H9 (cell line): Measurements from ENCODE around the gene CHMP1A. TPM values are rescaled to one million over a fixed set of nuclear protein-coding genes. Genes with fewer than 3 reads are reported as not detected.

ENCODE experiments used
- DNase-seq: peaks from one replicate; pipeline ENCODE4 v3.0.0-alpha.2; 2017
- H2AFZ ChIP-seq: one replicate; pipeline ENCODE4 v1.6.1; 2013; ENCODE audit warnings: mild to moderate bottlenecking, low read length, control low read depth, moderate library complexity
- H2AK5ac ChIP-seq: 2 replicates; pipeline ENCODE4 v1.6.1; 2013; ENCODE audit warnings: low read length, control low read depth, mixed read lengths; ENCODE audit not compliant: insufficient read length
- H2BK120ac ChIP-seq: one replicate; pipeline ENCODE4 v1.6.1; 2013; ENCODE audit warnings: low read depth, mild to moderate bottlenecking, low read length, control low read depth, inconsistent platforms; ENCODE audit not compliant: poor library complexity, severe bottlenecking
- H2BK12ac ChIP-seq: 2 replicates; pipeline ENCODE4 v1.6.1; 2013; ENCODE audit warnings: low read length, control low read depth, mixed read lengths, low read depth; ENCODE audit not compliant: insufficient read length
- H2BK15ac ChIP-seq: 2 replicates; pipeline ENCODE4 v1.6.1; 2013; ENCODE audit warnings: low read depth, low read length, control low read depth
- H2BK20ac ChIP-seq: one replicate; pipeline ENCODE4 v1.6.1; 2013; ENCODE audit warnings: low read depth, mild to moderate bottlenecking, low read length, control low read depth, inconsistent platforms; ENCODE audit not compliant: poor library complexity, severe bottlenecking
- H2BK5ac ChIP-seq: 2 replicates; pipeline ENCODE4 v1.6.1; 2013; ENCODE audit warnings: low read length, control low read depth, mixed read lengths; ENCODE audit not compliant: insufficient read length
- H3K14ac ChIP-seq: 2 replicates; pipeline ENCODE4 v1.6.1; 2013; ENCODE audit warnings: low read length, control low read depth; ENCODE audit not compliant: insufficient read depth
- H3K18ac ChIP-seq: 2 replicates; pipeline ENCODE4 v1.6.1; 2013; ENCODE audit warnings: low read depth, mild to moderate bottlenecking, mixed read lengths, low read length, control low read depth; ENCODE audit not compliant: insufficient read length
- H3K23ac ChIP-seq: 2 replicates; pipeline ENCODE4 v1.6.1; 2013; ENCODE audit warnings: low read length, control low read depth, mixed read lengths, low read depth; ENCODE audit not compliant: insufficient read length
- H3K23me2 ChIP-seq: 2 replicates; pipeline ENCODE4 v1.6.1; 2013; ENCODE audit warnings: low read depth, mild to moderate bottlenecking, mixed read lengths, low read length, control low read depth; ENCODE audit not compliant: insufficient read length, poor library complexity, severe bottlenecking
- H3K27ac ChIP-seq: 2 replicates; pipeline ENCODE4 v1.5.1; 2013; ENCODE audit warnings: low read length, control low read depth, mixed read lengths, low read depth; ENCODE audit not compliant: insufficient read length
- H3K27me3 ChIP-seq: 2 replicates; pipeline ENCODE4 v1.6.1; 2013; ENCODE audit warnings: low read length, control low read depth, inconsistent platforms; ENCODE audit not compliant: insufficient read depth
- H3K4ac ChIP-seq: 2 replicates; pipeline ENCODE4 v1.6.1; 2013; ENCODE audit warnings: low read depth, mild to moderate bottlenecking, control low read depth, inconsistent platforms, low read length, moderate library complexity
- H3K4me1 ChIP-seq: 2 replicates; pipeline ENCODE4 v1.6.1; 2013; ENCODE audit warnings: low read length, control low read depth, inconsistent platforms; ENCODE audit not compliant: insufficient read depth
- H3K4me2 ChIP-seq: 2 replicates; pipeline ENCODE4 v1.6.1; 2013; ENCODE audit warnings: low read length, control low read depth, mixed read lengths; ENCODE audit not compliant: insufficient read length, insufficient read depth
- H3K56ac ChIP-seq: 2 replicates; pipeline ENCODE4 v1.6.1; 2013; ENCODE audit warnings: low read depth, mild to moderate bottlenecking, mixed read lengths, low read length, control low read depth; ENCODE audit not compliant: insufficient read length
- H3K79me1 ChIP-seq: 2 replicates; pipeline ENCODE4 v1.6.1; 2013; ENCODE audit warnings: low read depth, mild to moderate bottlenecking, moderate library complexity, low read length, control low read depth, inconsistent platforms; ENCODE audit not compliant: insufficient read depth, poor library complexity, severe bottlenecking
- H3K79me2 ChIP-seq: 2 replicates; pipeline ENCODE4 v1.6.1; 2013; ENCODE audit warnings: low read length, control low read depth, inconsistent platforms; ENCODE audit not compliant: insufficient read depth
- H3K9ac ChIP-seq: 2 replicates; pipeline ENCODE4 v1.6.1; 2013; ENCODE audit warnings: low read length, control low read depth, mixed read lengths; ENCODE audit not compliant: insufficient read length; ENCODE audit errors: extremely low read depth
- H3K9me3 ChIP-seq: one replicate; pipeline ENCODE4 v1.6.1; 2013; ENCODE audit warnings: low read depth, low read length, inconsistent platforms; ENCODE audit not compliant: control insufficient read depth
- H3T11ph ChIP-seq: one replicate; pipeline ENCODE4 v1.6.1; 2013; ENCODE audit warnings: mild to moderate bottlenecking, low read length, control low read depth, inconsistent platforms
- H4K20me1 ChIP-seq: one replicate; pipeline ENCODE4 v1.6.1; 2013; ENCODE audit not compliant: control insufficient read depth, insufficient read length, insufficient read depth
- H4K5ac ChIP-seq: 2 replicates; pipeline ENCODE4 v1.6.1; 2013; ENCODE audit warnings: low read depth, mild to moderate bottlenecking, mixed read lengths, low read length, control low read depth; ENCODE audit not compliant: insufficient read length
- H4K8ac ChIP-seq: replicated peaks from 2 replicates; pipeline ENCODE4 v1.6.1; 2013; ENCODE audit warnings: low read length, control low read depth, mixed read lengths, low read depth; ENCODE audit not compliant: insufficient read length
- H4K91ac ChIP-seq: 2 replicates; pipeline ENCODE4 v1.6.1; 2013; ENCODE audit warnings: low read depth, mild to moderate bottlenecking, moderate library complexity, mixed read lengths, low read length, control low read depth; ENCODE audit not compliant: insufficient read length
- H3K27ac Mint-ChIP-seq, 3 experiments: 2 replicates in 2 of 3; 3 replicates in 1 of 3; pipeline ENCODE4 v1.8.0; 2020 to 2021; ENCODE audit warnings: mixed read lengths in 3 of 3, mild to moderate bottlenecking in 1 of 3, moderate library complexity in 1 of 3
- H3K27me3 Mint-ChIP-seq: 2 replicates; pipeline ENCODE4 v1.8.0; 2021; ENCODE audit warnings: low read depth, mild to moderate bottlenecking, moderate library complexity, mixed read lengths
- H3K36me3 Mint-ChIP-seq, 3 experiments: 2 replicates in 2 of 3; 3 replicates in 1 of 3; pipeline ENCODE4 v1.8.0; 2020 to 2021; ENCODE audit warnings: low read depth in 3 of 3, mixed read lengths in 3 of 3; ENCODE audit not compliant: insufficient read depth in 1 of 3
- H3K4me1 Mint-ChIP-seq, 2 experiments: 2 replicates each; pipeline ENCODE4 v1.8.0; 2020; ENCODE audit warnings: mixed read lengths in 2 of 2
- H3K4me3 Mint-ChIP-seq, 2 experiments: 2 replicates in 1 of 2; 3 replicates in 1 of 2; pipeline ENCODE4 v1.8.0; 2020 to 2021; ENCODE audit warnings: mild to moderate bottlenecking in 2 of 2, mixed read lengths in 2 of 2, moderate library complexity in 1 of 2
- H3K9me3 Mint-ChIP-seq, 2 experiments: 2 replicates in 1 of 2; 3 replicates in 1 of 2; pipeline ENCODE4 v1.8.0; 2020; ENCODE audit warnings: mild to moderate bottlenecking in 2 of 2, mixed read lengths in 2 of 2, moderate library complexity in 1 of 2
- WGBS: extraction: QIAGEN DNeasy Blood & Tissue Kit; methylation state at CpG from one replicate; pipeline ENCODE4 v1.1.7; 2013; ENCODE audit warnings: missing lambda C conversion rate, low lambda C conversion rate, mixed read lengths; ENCODE audit not compliant: insufficient read length; ENCODE audit errors: extremely low coverage; 5-methylcytosine and 5-hydroxymethylcytosine counted together
- total RNA-seq: library from RNA; stranded (reverse); gene quantifications from 2 replicates; pipeline ENCODE4 v1.2.1, GENCODE V29; 2021
- TF ChIP-seq, protein P1 (sequence below): fragments of 200-600 bp; sonication (generic); conservative IDR thresholded peaks from 3 replicates; pipeline ENCODE4 v1.8.0; 2021; ENCODE audit warnings: antibody characterized with exemption, mild to moderate bottlenecking

The CHMP1A gene
- total RNA-seq, 1 experiment from 2014 or later = 89.6 TPM

DNA sequence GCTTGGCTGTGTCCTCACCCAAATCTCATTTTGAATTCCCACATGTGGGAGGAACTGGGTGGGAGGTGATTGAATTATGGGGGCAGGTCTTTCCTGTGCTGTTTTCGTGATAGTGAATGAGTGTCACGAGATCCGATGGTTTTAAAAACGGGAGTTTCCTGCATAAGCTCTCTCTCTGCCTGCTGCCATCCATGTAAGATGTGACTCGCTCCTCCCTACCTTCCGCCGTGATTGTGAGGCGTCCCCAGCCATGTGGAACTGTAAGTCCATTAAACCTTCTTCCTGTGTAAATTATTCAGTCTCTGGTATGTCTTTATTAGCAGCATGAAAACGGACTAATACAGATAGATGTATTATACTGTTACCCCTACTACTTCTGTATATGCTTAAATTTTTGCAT lies 3.7 kb upstream of the CHMP1A start:
- Mint-ChIP-seq H3K27me3 (peaks cover 3% of the 10 kb centered on the region), H3K4me3 (no peak overlapping the region), H3K36me3 (peaks cover 66 to 74% (median 67%) of the 10 kb centered on the region in 3 experiments), H3K4me1 (peaks cover 9 to 14% of the 10 kb centered on the region in 2 experiments), H3K27ac (no peak overlapping the region), H3K9me3 (peaks cover 21 to 29% of the 10 kb centered on the region in 2 experiments)
- no peak for DNase-seq
- peaks cover 3% of the 10 kb centered on the region; the same call in 1 of the 2 replicates for H3K79me2 ChIP-seq
- no peak overlapping the region for H4K91ac ChIP-seq
- H2BK20ac ChIP-seq = no peak overlapping the region
- no peaks in the 10 kb centered on the region for H3K4me1 ChIP-seq
- no peak overlapping the region for H2BK12ac ChIP-seq
- no peak overlapping the region for H2BK15ac ChIP-seq
- no peak overlapping the region for H3K4ac ChIP-seq
- H3K56ac ChIP-seq = no peak overlapping the region
- no peak overlapping the region for H3K9ac ChIP-seq
- no peaks in the 10 kb centered on the region for H4K20me1 ChIP-seq
- TF ChIP-seq, protein P1, sequence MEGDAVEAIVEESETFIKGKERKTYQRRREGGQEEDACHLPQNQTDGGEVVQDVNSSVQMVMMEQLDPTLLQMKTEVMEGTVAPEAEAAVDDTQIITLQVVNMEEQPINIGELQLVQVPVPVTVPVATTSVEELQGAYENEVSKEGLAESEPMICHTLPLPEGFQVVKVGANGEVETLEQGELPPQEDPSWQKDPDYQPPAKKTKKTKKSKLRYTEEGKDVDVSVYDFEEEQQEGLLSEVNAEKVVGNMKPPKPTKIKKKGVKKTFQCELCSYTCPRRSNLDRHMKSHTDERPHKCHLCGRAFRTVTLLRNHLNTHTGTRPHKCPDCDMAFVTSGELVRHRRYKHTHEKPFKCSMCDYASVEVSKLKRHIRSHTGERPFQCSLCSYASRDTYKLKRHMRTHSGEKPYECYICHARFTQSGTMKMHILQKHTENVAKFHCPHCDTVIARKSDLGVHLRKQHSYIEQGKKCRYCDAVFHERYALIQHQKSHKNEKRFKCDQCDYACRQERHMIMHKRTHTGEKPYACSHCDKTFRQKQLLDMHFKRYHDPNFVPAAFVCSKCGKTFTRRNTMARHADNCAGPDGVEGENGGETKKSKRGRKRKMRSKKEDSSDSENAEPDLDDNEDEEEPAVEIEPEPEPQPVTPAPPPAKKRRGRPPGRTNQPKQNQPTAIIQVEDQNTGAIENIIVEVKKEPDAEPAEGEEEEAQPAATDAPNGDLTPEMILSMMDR = no peak
- H2BK120ac ChIP-seq = no peak overlapping the region
- H3T11ph ChIP-seq = no peak overlapping the region
- no peak overlapping the region for H2AK5ac ChIP-seq
- peaks cover 4% of the 10 kb centered on the region for H3K9me3 ChIP-seq
- H2AFZ ChIP-seq = no peak overlapping the region
- no peak overlapping the region for H3K23ac ChIP-seq
- H3K79me1 ChIP-seq = no peaks in the 10 kb centered on the region
- H3K27ac ChIP-seq = no peak overlapping the region
- H3K27me3 ChIP-seq = no peaks in the 10 kb centered on the region
- no peak overlapping the region for H3K18ac ChIP-seq
- no peak overlapping the region for H3K4me2 ChIP-seq
- no CpG with 5 or more reads among the region's 9 CpGs for whole genome bisulfite sequencing
- H4K8ac ChIP-seq = no peak overlapping the region
- H3K23me2 ChIP-seq = peaks cover 7% of the 10 kb centered on the region
- no peak overlapping the region for H2BK5ac ChIP-seq
- H4K5ac ChIP-seq = no peak overlapping the region
- no peak overlapping the region for H3K14ac ChIP-seq
